Activated effector memory CD4-positive, alpha-beta T cell treated with anti-CD3 and anti-CD28 coated beads, Interleukin-2, amount 50 U/mL, for 16 hours (primary cell): ENCODE results near the gene CAMK2A.

Experiments
- DNase-seq: peaks from one replicate; pipeline ENCODE4 v3.0.0-alpha.2; 2020

Gene CAMK2A

GRCh38 chr5:150289551-150290390 lies at the start of gene CAMK2A:
Gene CAMK2A, minus strand, starts transcription at chr5:150289773. Its CDS starts 148 bp downstream, at chr5:150289625.
- DNase-seq, result no peak

- DNase-seq, result no peak
Observed at GRCh38 chr5:150339165-150339564, 49.6 kb upstream of the CAMK2A start.

- DNase-seq, result no peak
Observed at GRCh38 chr5:150338546-150338945, 49.0 kb upstream of the CAMK2A start.

- DNase-seq, result no peak
Observed at GRCh38 chr5:150335778-150336177, 46.2 kb upstream of the CAMK2A start.

- no peak for DNase-seq
Observed at GRCh38 chr5:150333400-150333799, 43.8 kb upstream of the CAMK2A start.

GRCh38 chr5:150329881-150330876 lies 40.6 kb upstream of the CAMK2A start:
- no peak for DNase-seq

GRCh38 chr5:150329038-150329437 lies 39.5 kb upstream of the CAMK2A start:
- no peak for DNase-seq

- DNase-seq, result no peak
Observed at GRCh38 chr5:150328515-150328914, 38.9 kb upstream of the CAMK2A start.

- DNase-seq, result no peak
Observed at GRCh38 chr5:150327139-150327538, 37.6 kb upstream of the CAMK2A start.

GRCh38 chr5:150326707-150327106 lies 37.1 kb upstream of the CAMK2A start:
- no peak for DNase-seq

GRCh38 chr5:150325426-150325825 lies 35.9 kb upstream of the CAMK2A start:
- DNase-seq, result no peak

GRCh38 chr5:150323819-150324218 lies 34.2 kb upstream of the CAMK2A start:
- DNase-seq, result no peak

- DNase-seq, result no peak
Observed at GRCh38 chr5:150323092-150323491, 33.5 kb upstream of the CAMK2A start.

GRCh38 chr5:150322202-150322601 lies 32.6 kb upstream of the CAMK2A start:
- no peak for DNase-seq

- DNase-seq, result no peak
Observed at GRCh38 chr5:150321784-150322183, 32.2 kb upstream of the CAMK2A start.

- DNase-seq, result no peak
Observed at GRCh38 chr5:150321211-150321610, 31.6 kb upstream of the CAMK2A start.

GRCh38 chr5:150320044-150320613 lies 30.6 kb upstream of the CAMK2A start:
- DNase-seq, result no peak

- no peak for DNase-seq
Observed at GRCh38 chr5:150319484-150319790, 29.9 kb upstream of the CAMK2A start.

- DNase-seq, result no peak
Observed at GRCh38 chr5:150318613-150319483, 29.3 kb upstream of the CAMK2A start.

GRCh38 chr5:150317048-150318003 lies 27.8 kb upstream of the CAMK2A start:
- DNase-seq, result no peak

- no peak for DNase-seq
Observed at GRCh38 chr5:150316320-150316719, 26.7 kb upstream of the CAMK2A start.
